Urothelium cell line (cell line): ENCODE measurements around the gene NFKB2.

Source experiments
- DNase-seq: peaks from one replicate; pipeline ENCODE4 v3.0.0; 2011; ENCODE audit warnings: low spot score, mixed read lengths
- FAIRE-seq: peaks from 2 replicates; lab custom pipeline; 2011; peaks lifted over from hg19 to GRCh38; lab: Jason Lieb, UNC

Gene NFKB2

GRCh38 chr10:102438374-102438773, 42.9 kb downstream of the NFKB2 start:
- DNase-seq (no peak), FAIRE-seq (no peak)

DNA sequence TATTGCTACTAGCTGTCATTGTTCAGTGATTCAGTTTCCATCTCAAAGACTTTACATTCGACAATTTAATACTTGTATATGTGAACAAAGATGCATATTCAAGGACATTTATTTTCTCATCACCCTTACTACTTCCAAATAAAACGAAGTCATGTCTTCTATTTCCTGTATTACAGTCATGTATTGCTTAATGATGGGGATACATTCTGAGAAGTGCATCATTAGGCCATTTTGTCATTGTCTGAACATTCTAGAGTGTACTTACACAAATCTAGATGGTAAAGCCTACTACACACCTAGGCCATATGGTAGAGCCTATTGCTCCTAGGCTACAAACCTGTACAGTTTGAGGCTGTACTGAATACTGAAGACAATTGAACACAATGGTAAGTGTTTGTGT, 49.3 kb downstream of the NFKB2 start:
- FAIRE-seq (no peak), DNase-seq (no peak)

- FAIRE-seq (no peak), DNase-seq (peak; percentile 62)
Measured at GRCh38 chr10:102449321-102450123, 54.0 kb downstream of the NFKB2 start.

DNA sequence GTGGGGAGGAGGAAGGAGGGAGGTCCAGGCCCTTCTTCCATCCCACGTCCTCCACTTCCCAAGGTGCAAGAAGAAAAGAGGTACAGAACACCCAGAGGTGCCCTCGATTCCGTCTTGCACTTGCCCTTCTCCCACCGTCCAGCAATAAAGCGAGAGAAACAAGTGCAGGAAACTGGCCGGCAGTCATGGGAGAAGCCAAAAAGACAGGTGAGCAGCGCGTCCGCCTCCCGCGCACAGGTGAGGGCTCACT, 54.5 kb downstream of the NFKB2 start:
- no peak for DNase-seq
- FAIRE-seq, result no peak

DNA sequence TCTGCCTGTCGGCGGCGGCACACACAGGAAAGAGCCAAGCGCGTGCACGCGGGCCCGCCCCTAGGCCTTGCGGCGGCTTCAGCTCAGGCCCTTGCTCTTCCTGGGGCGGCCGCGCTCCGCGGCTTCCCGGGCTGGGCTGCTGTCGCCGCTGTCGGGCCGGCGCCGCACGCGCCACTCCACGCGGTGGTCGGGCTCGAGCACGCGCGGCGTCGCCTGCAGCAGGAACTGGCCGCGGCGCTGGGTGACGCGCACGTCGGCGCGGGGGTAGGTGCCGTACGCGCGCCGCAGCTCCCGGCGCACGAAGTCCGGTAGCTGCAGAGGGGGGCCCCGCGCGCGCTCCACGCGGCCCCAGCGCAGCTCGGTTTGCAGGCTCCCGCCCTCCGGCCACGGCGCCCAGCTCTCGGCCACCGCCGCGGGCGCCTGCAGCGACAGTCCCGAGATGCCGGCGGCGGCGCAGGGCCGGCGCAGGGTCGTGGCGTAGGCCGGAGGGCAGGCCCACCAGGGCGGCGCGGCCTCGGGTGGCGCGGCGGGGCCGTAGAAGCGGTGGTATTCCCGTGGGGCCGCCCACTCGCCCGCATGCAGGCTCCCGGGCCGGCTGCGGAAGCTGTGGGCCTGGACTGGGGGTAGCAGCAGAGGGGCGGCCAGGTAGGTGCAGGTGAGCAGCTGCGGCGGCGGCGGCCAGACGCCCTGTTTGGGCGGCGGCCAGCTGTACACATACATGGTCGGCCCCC, 55.0 kb downstream of the NFKB2 start:
- FAIRE-seq, result peak; percentile 88

DNA sequence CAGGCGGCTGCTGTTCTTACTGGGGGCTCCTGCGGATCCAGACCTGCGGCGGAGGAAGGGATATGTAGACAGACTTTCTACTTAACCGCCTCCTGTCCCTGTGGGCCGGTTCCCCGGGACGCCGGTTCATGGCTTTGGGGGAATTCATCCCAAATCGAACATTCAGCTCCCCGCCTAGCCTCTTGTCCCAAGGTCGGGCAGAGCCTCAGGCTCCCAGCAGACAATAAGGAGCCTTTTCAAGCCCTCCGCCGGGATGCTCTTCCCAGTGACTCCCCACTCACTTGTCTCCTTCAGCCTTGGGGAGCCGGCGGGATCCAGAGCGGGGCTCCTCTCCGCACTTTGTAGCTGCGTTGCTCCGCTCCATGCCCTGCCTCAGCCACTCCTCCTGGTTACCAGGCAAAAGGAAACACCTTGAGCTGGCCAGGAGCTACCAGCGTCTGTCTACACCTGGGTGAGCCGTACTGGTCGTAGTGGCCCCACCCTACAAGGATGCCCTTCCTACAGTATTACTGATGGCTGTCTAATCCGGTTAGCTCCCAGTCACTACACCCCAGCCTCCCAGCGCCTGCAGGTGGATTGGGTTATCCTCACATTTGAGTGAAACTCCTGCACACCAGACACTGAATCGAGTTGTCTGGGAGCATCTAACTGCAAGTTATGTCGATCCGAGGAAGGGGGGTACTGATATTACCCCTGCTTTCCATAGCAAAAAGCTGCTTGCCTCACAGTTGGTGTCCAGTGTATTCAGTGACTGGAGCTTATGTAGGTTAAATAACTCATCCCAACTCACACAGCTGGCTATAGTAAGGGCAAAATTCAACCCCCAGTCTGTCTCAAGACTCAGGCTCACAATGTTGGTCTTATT, 55.8 kb downstream of the NFKB2 start, which contains the start of gene C10orf95:
Gene C10orf95, minus strand, starts transcription at position 439 of the 865 bp plus-strand sequence. CDS start 450 bp downstream, outside the sequence.
- no peak for FAIRE-seq

More for the DNA sequence above, 55.0 kb downstream of the NFKB2 start:
- DNase-seq, result peak; percentile 94

More for the DNA sequence above, 55.8 kb downstream of the NFKB2 start, which contains the start of gene C10orf95:
- no peak for DNase-seq
